ENCODE measurements around the gene TRAPPC3L. TPM values are rescaled to one million over a fixed set of nuclear protein-coding genes. Genes with fewer than 3 reads are reported as not detected.

The TRAPPC3L gene
- total RNA-seq, result not detected in 2 replicates

GRCh38 chr6:116545651-116546050, at the start of gene TRAPPC3L:
TSS of gene TRAPPC3L (minus strand) at chr6:116545684. CDS start at chr6:116545514, 170 bp downstream.

DNA sequence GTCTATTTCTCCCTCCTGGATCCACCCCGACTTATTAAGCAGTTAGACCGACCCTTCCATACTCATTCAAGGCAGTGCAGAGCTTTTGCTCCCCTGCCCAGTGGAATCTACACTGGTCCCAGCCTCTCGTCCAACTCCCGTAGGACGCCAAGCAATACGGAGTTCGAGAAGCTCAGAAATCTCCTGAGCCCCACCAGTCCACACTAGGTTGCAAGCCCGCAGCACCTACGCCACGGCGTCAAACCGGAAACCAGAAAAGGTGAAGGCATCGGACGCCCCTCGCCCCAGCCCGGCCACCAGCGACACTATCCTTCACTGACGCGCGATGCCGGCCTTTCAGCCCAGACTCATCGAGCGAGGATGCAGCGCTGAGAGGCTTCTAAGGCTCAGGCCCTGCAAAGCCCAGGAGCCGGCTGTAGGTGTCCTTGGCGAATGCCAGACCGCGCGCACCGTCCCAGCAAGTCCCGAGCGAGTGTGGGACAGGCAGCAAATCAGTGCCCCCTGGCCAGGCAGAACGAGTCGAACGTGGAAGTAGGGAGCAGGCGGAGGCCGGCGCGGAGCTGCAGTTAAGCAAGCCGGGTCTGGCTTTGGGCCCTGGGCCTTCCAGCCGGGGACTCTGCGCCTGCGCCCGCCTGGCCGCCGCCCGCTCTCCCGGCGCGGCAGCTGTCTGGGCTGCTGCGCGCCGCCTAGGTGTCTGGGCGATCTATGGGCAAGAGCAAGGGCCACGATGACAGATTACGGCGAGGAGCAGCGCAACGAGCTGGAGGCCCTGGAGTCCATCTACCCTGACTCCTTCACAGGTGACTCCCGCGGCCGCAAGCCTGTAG, 25.6 kb upstream of the TRAPPC3L start, which contains the start of gene RWDD1:
TSS of gene RWDD1 (plus strand) at position 649 of the 827 bp plus-strand sequence. CDS start at position 728, 79 bp downstream.

DNA sequence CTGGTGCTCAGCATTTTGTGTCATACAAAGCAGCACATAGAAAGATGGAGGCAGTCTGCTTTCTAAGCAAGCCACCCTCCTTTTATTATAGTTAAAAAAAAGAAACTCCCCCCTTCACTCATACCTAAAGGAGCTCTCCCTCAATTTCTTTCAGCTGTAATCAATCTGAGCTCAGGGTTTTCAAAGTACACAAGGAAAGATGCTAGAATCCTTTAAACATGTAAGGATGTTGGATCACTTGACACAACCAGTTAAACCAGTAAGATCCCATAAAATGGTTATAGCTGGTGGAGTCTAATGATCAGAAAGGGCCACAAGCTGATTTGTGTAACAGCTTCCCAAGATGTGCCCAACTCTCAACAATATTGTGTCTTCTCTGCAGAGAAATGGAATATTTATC, 8.0 kb upstream of the TRAPPC3L start, which contains the start of gene CALHM4:
TSS of gene CALHM4 (plus strand) at position 301 of the 400 bp plus-strand sequence. CDS start at position 344, 43 bp downstream.

GRCh38 chr6:116511424-116512110, 33.9 kb downstream of the TRAPPC3L start, which contains the start of gene CALHM5:
TSS of gene CALHM5 (plus strand) at chr6:116511639. CDS start at chr6:116511697, 58 bp downstream.

DNA sequence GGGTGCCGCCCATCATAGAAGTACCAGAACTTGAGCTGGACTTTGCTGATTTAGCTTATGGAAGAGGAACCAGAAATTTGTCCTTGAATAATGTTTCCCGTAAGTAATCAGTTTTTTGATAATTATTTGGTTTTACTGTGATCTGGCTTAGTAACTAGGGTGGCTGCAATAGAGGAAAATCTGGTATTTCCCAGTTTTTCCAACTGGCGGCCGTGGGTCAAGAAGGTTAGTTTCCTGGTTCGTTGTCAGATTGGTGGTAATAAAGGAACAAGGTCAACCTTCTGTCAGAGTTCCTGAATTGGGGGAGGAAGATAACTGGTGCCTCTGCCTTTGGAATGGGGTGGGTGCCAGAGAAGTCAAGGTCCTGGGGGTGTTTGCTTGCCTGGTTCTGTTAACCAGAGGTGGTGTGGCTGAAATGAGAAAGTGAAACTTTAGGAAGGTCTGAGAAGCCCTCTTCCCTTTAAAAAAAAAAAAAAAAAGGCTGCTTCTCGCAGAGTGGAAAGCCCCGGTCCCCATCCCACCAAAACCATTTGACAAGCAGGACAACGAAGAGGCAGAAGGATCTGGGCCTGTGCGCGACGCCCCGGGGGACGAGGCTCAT, 84.1 kb downstream of the TRAPPC3L start, which contains the start of gene CALHM6:
TSS of gene CALHM6 (plus strand) at position 45 of the 601 bp plus-strand sequence. CDS start at position 600, 555 bp downstream.

Other genes starting within 250 kb of the TRAPPC3L start
- gene DSE, start 174.7 kb downstream of the TRAPPC3L start, total RNA-seq, result 30.7 and 62.9 TPM in 2 replicates
- 1.1 and 3.4 TPM in 2 replicates for gene CALHM6, start 84.3 kb downstream of the TRAPPC3L start, total RNA-seq
- 6.7 and 8.9 TPM in 2 replicates for gene CALHM5, start 34.0 kb downstream of the TRAPPC3L start, total RNA-seq
- gene CALHM4, start 8.1 kb upstream of the TRAPPC3L start, total RNA-seq, result not detected in 2 replicates
- 17.3 and 21.7 TPM in 2 replicates for gene RWDD1, start 25.8 kb upstream of the TRAPPC3L start, total RNA-seq
- gene RSPH4A, start 70.8 kb upstream of the TRAPPC3L start, total RNA-seq, result 0.32 TPM in 1 of 2 replicates, not detected in the other
- gene ZUP1, start 123.1 kb upstream of the TRAPPC3L start, total RNA-seq, result 7.9 and 18.4 TPM in 2 replicates
- 2.4 and 4.7 TPM in 2 replicates for gene KPNA5, start 135.5 kb upstream of the TRAPPC3L start, total RNA-seq
- 2.3 and 5.4 TPM in 2 replicates for gene FAM162B, start 220.0 kb upstream of the TRAPPC3L start, total RNA-seq

Measured in cardiac atrium fibroblast (primary cell).